ENCODE data around the gene CACNA1C. TPM values are rescaled to one million over a fixed set of nuclear protein-coding genes. Genes with fewer than 3 reads are reported as not detected.

CACNA1C gene
- total RNA-seq, 2 donors from 2014 or later: 70.0 to 127 TPM

DNA sequence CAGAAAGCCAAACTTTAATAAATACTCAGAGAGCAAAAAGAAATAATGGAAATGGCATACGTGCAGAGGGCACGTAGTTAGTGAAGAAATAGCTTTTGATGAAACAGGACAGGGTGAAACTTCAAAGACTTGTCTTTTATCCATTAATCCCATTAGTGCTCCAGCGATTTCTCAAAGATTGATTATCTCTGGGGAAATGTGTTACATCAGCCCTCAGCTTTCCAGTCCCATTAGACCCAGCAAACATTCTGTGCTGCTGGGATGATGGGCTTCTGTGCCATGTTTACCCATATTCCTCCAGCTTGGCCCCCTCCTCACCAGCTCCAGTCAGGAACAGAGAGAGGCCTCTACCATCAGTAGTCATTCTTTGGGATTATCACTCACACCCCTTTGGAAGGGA is 113.1 kb downstream of the CACNA1C start:
- H3K4me3 ChIP-seq: no peak overlapping the region
- H3K27ac ChIP-seq: peak overlapping the region; percentile 84 to 90
- DNase-seq (ENCODE audit: low spot score): no peak
- TF ChIP-seq, protein P1, sequence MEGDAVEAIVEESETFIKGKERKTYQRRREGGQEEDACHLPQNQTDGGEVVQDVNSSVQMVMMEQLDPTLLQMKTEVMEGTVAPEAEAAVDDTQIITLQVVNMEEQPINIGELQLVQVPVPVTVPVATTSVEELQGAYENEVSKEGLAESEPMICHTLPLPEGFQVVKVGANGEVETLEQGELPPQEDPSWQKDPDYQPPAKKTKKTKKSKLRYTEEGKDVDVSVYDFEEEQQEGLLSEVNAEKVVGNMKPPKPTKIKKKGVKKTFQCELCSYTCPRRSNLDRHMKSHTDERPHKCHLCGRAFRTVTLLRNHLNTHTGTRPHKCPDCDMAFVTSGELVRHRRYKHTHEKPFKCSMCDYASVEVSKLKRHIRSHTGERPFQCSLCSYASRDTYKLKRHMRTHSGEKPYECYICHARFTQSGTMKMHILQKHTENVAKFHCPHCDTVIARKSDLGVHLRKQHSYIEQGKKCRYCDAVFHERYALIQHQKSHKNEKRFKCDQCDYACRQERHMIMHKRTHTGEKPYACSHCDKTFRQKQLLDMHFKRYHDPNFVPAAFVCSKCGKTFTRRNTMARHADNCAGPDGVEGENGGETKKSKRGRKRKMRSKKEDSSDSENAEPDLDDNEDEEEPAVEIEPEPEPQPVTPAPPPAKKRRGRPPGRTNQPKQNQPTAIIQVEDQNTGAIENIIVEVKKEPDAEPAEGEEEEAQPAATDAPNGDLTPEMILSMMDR (IDR thresholded peaks at IDR 0.05): no peak
- no peaks in the 10 kb centered on the region for H3K27me3 ChIP-seq (replicated peaks; ENCODE audit: insufficient read depth)
- peaks cover 40 to 80% of the 10 kb centered on the region in 2 donors for H3K4me1 ChIP-seq (ENCODE audit: control insufficient read depth in 1 of 2, low read depth in 2 of 2)
- peaks cover 8% of the 10 kb centered on the region for H3K9me3 ChIP-seq
- ATAC-seq (ENCODE audit: insufficient number of reproducible peaks, low FRiP score, low read depth): no peak
- no peaks in the 10 kb centered on the region for H3K36me3 ChIP-seq

DNA sequence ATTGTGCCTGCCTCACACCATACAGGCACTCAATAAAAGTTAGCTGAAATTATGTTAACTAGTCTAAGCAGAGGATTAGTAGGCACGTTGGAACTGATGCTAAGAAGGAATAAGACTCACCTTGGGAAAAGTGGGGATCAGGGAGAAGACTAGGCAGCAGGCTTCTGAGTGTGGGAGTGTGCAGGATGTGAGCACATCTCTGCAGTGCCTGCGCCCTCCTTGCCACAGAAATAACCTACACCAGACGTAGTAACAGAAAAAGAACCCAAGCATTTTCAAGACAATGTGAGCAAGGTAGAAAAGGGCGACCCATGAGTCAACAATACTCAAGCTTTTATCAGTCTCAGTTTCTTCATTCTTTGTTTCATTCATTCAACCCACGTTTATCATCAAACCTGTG is 113.9 kb downstream of the CACNA1C start:
- ATAC-seq (ENCODE audit: insufficient number of reproducible peaks, low FRiP score, low read depth) (no peak), DNase-seq (ENCODE audit: low spot score) (no peak)
- H3K27ac ChIP-seq: peak overlapping the region in 1 of 2 donors; percentile 90
- TF ChIP-seq, protein P1 (IDR thresholded peaks at IDR 0.05): no peak
- H3K4me3 ChIP-seq: no peak overlapping the region
- H3K4me1 ChIP-seq (ENCODE audit: control insufficient read depth in 1 of 2, low read depth in 2 of 2): peaks cover 36 to 80% of the 10 kb centered on the region in 2 donors
- no peaks in the 10 kb centered on the region for H3K27me3 ChIP-seq (replicated peaks; ENCODE audit: insufficient read depth)
- peaks cover 8% of the 10 kb centered on the region for H3K9me3 ChIP-seq
- H3K36me3 ChIP-seq: no peaks in the 10 kb centered on the region

DNA sequence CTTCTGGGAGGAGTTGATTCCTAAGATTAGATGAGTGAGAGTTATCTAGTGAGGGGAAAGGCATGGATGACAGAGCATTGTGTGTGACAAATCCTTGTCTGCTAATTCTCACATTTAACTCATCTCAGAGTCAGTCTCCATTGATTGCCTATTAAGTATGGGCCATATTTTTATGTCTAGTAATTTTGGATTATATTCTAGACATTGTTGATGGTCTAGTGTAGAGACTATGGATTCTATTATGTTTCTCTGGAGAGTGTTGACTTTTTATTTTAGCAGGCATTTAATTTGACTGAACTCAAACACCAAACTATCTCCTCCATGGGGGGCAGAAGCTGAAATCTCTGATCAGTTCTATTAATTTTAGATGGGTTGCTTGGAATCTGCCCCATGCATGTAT is 114.4 kb downstream of the CACNA1C start:
- no peak overlapping the region for H3K27ac ChIP-seq
- TF ChIP-seq, protein P1 (IDR thresholded peaks at IDR 0.05): no peak
- H3K36me3 ChIP-seq: no peaks in the 10 kb centered on the region
- H3K4me1 ChIP-seq (ENCODE audit: control insufficient read depth in 1 of 2, low read depth in 2 of 2): peaks cover 30 to 80% of the 10 kb centered on the region in 2 donors
- peaks cover 8% of the 10 kb centered on the region for H3K9me3 ChIP-seq
- H3K27me3 ChIP-seq (replicated peaks; ENCODE audit: insufficient read depth): no peaks in the 10 kb centered on the region
- no peak for DNase-seq (ENCODE audit: low spot score)
- ATAC-seq (ENCODE audit: insufficient number of reproducible peaks, low FRiP score, low read depth): no peak
- no peak overlapping the region for H3K4me3 ChIP-seq

DNA sequence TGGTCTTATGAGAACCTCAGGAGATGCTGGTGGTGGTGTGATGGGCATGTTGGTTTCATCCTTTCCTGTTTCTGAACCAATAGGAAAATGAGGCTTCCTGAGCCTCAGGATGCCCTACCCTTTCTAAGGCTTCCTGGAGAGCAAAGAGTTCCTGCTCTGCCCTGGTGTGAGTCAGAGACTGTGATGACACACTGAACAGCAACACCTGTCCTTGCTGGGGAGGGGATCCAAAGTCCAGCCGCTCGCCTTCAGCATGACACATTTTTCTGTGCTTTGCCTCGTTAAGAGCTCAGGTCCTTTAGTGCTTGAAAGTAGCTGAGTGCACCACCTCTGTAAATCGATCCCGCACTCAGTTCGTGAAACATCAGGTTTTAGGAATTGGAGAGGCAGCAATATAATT is 116.0 kb downstream of the CACNA1C start:
- Histone ChIP-seq H3K9me3 (peaks cover 8% of the 10 kb centered on the region), H3K4me1 (ENCODE audit: control insufficient read depth in 1 of 2, low read depth in 2 of 2) (peaks cover 18 to 80% of the 10 kb centered on the region in 2 donors), H3K27me3 (replicated peaks; ENCODE audit: insufficient read depth) (no peaks in the 10 kb centered on the region), H3K4me3 (no peak overlapping the region), H3K36me3 (no peaks in the 10 kb centered on the region), H3K27ac (no peak overlapping the region)
- TF ChIP-seq, protein P1 (IDR thresholded peaks at IDR 0.05): no peak
- DNase-seq (ENCODE audit: low spot score): no peak
- no peak for ATAC-seq (ENCODE audit: insufficient number of reproducible peaks, low FRiP score, low read depth)

DNA sequence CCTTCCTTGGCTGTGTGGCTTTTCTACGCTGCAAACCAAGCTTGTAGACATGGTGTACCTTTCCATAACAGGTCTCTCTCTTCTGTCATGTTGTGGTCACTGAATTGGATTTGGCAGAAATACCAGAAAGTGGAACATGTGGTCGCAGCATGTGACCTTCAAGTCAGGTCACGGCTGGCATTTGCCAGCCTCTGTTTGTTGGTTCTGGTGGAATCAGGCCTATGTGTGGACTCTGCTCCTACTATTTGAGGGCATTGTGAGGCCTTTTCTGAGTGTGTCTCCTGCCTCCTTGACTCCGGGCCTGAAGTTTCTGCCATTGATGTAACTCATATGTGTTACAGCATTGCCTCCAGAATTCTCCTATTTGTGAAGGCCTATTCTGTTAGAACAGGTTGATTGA is 116.7 kb downstream of the CACNA1C start:
- H3K36me3 ChIP-seq: no peaks in the 10 kb centered on the region
- DNase-seq (ENCODE audit: low spot score): no peak
- H3K27me3 ChIP-seq (replicated peaks; ENCODE audit: insufficient read depth): no peaks in the 10 kb centered on the region
- H3K4me1 ChIP-seq (ENCODE audit: control insufficient read depth in 1 of 2, low read depth in 2 of 2): peaks cover 14 to 75% of the 10 kb centered on the region in 2 donors
- ATAC-seq (ENCODE audit: insufficient number of reproducible peaks, low FRiP score, low read depth): no peak
- peak overlapping the region; percentile 44 to 45 for H3K27ac ChIP-seq
- H3K4me3 ChIP-seq: no peak overlapping the region
- TF ChIP-seq, protein P1 (IDR thresholded peaks at IDR 0.05): no peak
- H3K9me3 ChIP-seq: peaks cover 8% of the 10 kb centered on the region

Data from thoracic aorta (tissue), 2 donors.